Measurements from ENCODE around the gene HOGA1. TPM values are rescaled to one million over a fixed set of nuclear protein-coding genes. Genes with fewer than 3 reads are reported as not detected.

Gene HOGA1
- 1 to 10 TPM in 2 of 4 donors, under 1 TPM in 2; 0.26 to 2.5 (median 0.97) TPM for total RNA-seq

GRCh38 chr10:97584060-97584797 is at the start of gene HOGA1:
Gene HOGA1, plus strand, starts transcription at chr10:97584389. Its CDS starts 315 bp downstream, at chr10:97584704.
- H3K9me3 ChIP-seq, result no peaks in the 10 kb centered on the region
- intact Hi-C loops (cut with DNase I; ENCODE audit: low total_unique reads), result no loop called here
- TF ChIP-seq POLR2A (IDR thresholded peaks at IDR 0.05) (no peak), CTCF (IDR thresholded peaks at IDR 0.05) (no peak)
- H3K27me3 ChIP-seq, result no peaks in the 10 kb centered on the region
- H3K4me3 ChIP-seq, result no peak within 1 kb of the TSS
- no peaks in the 10 kb centered on the region for H3K4me1 ChIP-seq
- H3K27ac ChIP-seq, result peak within 1 kb of the TSS in 1 of 2 donors; percentile 48
- H3K36me3 ChIP-seq, result no peaks in the 10 kb centered on the region
- peak; percentile 51 for DNase-seq

- H3K27ac ChIP-seq, result no peak overlapping the region
- H3K4me3 ChIP-seq, result no peak overlapping the region
- DNase-seq, result no peak
- intact Hi-C loops (cut with DNase I; ENCODE audit: low total_unique reads), result no loop called here
- peaks cover 0 to 3% of the 10 kb centered on the region in 2 donors for H3K4me1 ChIP-seq
- no peaks in the 10 kb centered on the region for H3K27me3 ChIP-seq
- TF ChIP-seq POLR2A (IDR thresholded peaks at IDR 0.05), result no peak
- peak in 3 of 4 experiments; percentile 26 to 37 (median 30) for TF ChIP-seq CTCF (IDR thresholded peaks at IDR 0.05)
- no peaks in the 10 kb centered on the region for H3K36me3 ChIP-seq
- H3K9me3 ChIP-seq, result no peaks in the 10 kb centered on the region
Observed at GRCh38 chr10:97534746-97535367, 49.3 kb upstream of the HOGA1 start.

- Histone ChIP-seq H3K27ac (no peak overlapping the region), H3K9me3 (no peaks in the 10 kb centered on the region), H3K36me3 (no peaks in the 10 kb centered on the region), H3K4me1 (peaks cover 10 to 13% of the 10 kb centered on the region in 2 donors), H3K27me3 (no peaks in the 10 kb centered on the region), H3K4me3 (no peak overlapping the region)
- no peak for DNase-seq
- intact Hi-C loops (cut with DNase I; ENCODE audit: low total_unique reads), result no loop called here
- TF ChIP-seq CTCF (IDR thresholded peaks at IDR 0.05), result no peak
- TF ChIP-seq POLR2A (IDR thresholded peaks at IDR 0.05), result no peak
Observed at GRCh38 chr10:97537186-97537869, 46.9 kb upstream of the HOGA1 start.

GRCh38 chr10:97538411-97538810 is 45.8 kb upstream of the HOGA1 start:
- H3K27me3 ChIP-seq, result no peaks in the 10 kb centered on the region
- intact Hi-C loops (cut with DNase I; ENCODE audit: low total_unique reads), result no loop called here
- H3K4me3 ChIP-seq, result no peak overlapping the region
- TF ChIP-seq POLR2A (IDR thresholded peaks at IDR 0.05), result no peak
- TF ChIP-seq CTCF (IDR thresholded peaks at IDR 0.05), result no peak
- no peaks in the 10 kb centered on the region for H3K36me3 ChIP-seq
- H3K9me3 ChIP-seq, result no peaks in the 10 kb centered on the region
- DNase-seq, result no peak
- H3K27ac ChIP-seq, result peak overlapping the region; percentile 96 to 97
- peaks cover 12 to 23% of the 10 kb centered on the region in 2 donors for H3K4me1 ChIP-seq

- H3K4me1 ChIP-seq, result peaks cover 16 to 27% of the 10 kb centered on the region in 2 donors
- intact Hi-C loops (cut with DNase I; ENCODE audit: low total_unique reads), result no loop called here
- DNase-seq, result no peak
Observed at GRCh38 chr10:97538839-97539238, 45.4 kb upstream of the HOGA1 start.

More at GRCh38 chr10:97538839-97539238, 45.4 kb upstream of the HOGA1 start:
- TF ChIP-seq POLR2A (IDR thresholded peaks at IDR 0.05), result no peak
- no peak overlapping the region for H3K4me3 ChIP-seq
- H3K27me3 ChIP-seq, result no peaks in the 10 kb centered on the region
- no peaks in the 10 kb centered on the region for H3K36me3 ChIP-seq
- no peaks in the 10 kb centered on the region for H3K9me3 ChIP-seq
- peak overlapping the region; percentile 96 to 97 for H3K27ac ChIP-seq
